PC-9 (cell line): ENCODE data around the gene CNOT6L.

Source experiments
- CTCF ChIP-seq: fragments of 200-600 bp; sonication (generic); conservative IDR thresholded peaks from 2 replicates; pipeline ENCODE4 v1.6.1; 2017; ENCODE audit warnings: mixed run types, antibody characterized with exemption, mild to moderate bottlenecking, moderate library complexity
- EZH2 ChIP-seq: fragments of 200-600 bp; sonication (generic); IDR thresholded peaks from 2 replicates; pipeline ENCODE4 v1.8.0; 2017; ENCODE audit warnings: antibody characterized with exemption, low read depth

- TF ChIP-seq CTCF (no peak), EZH2 (no peak)
Measured at GRCh38 chr4:77710684-77711083, 108.5 kb downstream of the CNOT6L start.
